GM18511 (cell line): ENCODE data around the gene SPACA4.

Source experiments
- ATAC-seq: cut with Tn5 transposase; IDR thresholded peaks from one replicate; pipeline ENCODE4 v1.9.1; 2021; ENCODE audit warnings: mild to moderate bottlenecking, moderate library complexity; ENCODE audit not compliant: unreplicated experiment

SPACA4 gene

GRCh38 chr19:48646722-48647216 lies 40.2 kb downstream of the SPACA4 start:
- ATAC-seq: no peak

GRCh38 chr19:48648134-48648533 lies 41.6 kb downstream of the SPACA4 start:
- no peak for ATAC-seq

GRCh38 chr19:48650974-48651682 lies 44.6 kb downstream of the SPACA4 start:
- no peak for ATAC-seq

DNA sequence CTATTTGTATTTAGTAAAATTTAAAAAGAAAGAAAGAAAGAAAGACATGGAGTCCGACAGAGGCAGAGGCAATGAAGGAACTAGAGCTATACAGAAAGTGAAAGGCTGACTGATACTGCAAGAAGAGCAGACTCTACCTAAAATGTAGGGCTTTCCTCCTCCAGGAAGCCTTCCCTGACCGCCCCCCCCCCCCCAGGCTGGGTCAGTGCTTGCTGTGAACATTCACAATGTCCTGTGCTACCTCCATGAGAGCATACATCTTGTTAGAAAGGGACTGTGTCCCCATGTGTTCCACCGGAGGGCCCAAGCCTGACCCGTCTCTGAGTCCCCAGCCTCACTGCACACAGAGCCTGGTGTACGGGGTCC lies 45.1 kb downstream of the SPACA4 start:
- no peak for ATAC-seq

GRCh38 chr19:48654299-48655059 lies 47.9 kb downstream of the SPACA4 start:
- ATAC-seq: no peak

DNA sequence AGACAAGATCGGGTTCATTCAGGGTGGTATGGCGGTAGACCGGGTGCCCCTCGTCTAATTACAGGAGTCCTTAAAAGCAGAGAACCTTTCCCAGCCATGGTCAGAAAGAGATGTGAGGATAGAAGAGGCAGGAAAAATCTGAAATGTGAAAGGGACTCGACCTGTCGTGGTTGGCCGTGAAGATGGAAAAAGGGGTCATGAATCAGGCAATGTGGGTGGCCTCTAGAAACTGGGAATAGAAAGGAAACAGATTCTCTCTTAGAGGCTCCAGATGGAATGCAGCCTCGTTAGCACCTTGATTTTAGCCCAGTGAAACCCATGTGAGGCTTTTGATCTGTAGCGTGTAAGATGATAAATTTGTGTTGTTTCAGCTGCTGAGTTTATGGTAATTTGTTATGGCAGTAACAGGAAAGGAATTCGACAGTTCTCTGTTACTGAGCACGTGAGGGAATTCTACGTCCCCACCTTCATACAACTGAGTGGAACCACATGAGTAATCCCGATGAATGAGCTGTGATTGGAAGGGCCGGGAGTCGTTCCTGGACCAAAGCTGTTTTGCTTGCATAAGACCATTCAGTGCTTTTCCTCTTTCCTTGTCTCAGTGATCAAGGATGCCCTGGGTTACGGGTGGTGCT lies 50.4 kb downstream of the SPACA4 start:
- no peak for ATAC-seq
